ENCODE results near the gene LMBR1L. TPM values are rescaled to one million over a fixed set of nuclear protein-coding genes. Genes with fewer than 3 reads are reported as not detected.

LMBR1L gene
- total and polyA plus RNA-seq, 2 of the 13 experiments (the other 11 are each of a cell fraction or from before 2014, with no cell fraction given): 12.2 to 65.9 TPM

GRCh38 chr12:49110464-49111155 lies at the start of gene LMBR1L (continued):
- TF ChIP-seq ZBTB34 (CRISPR knock-in tag; IDR thresholded peaks at IDR 0.05) (no peak), SRF (IDR thresholded peaks at IDR 0.05; ENCODE audit: low read depth, low read length) (no peak), CSRNP2 (CRISPR knock-in tag; conservative IDR thresholded peaks at IDR 0.05; ENCODE audit: low read depth) (no peak), ZNF562 (CRISPR knock-in tag; IDR thresholded peaks at IDR 0.05; ENCODE audit: borderline replicate concordance) (no peak), ZNF335 (CRISPR knock-in tag; IDR thresholded peaks at IDR 0.05) (0 out of 2 replicates have a peak, but pooled peaks have one; percentile 37), ZNF382 (CRISPR knock-in tag; IDR thresholded peaks at IDR 0.05; ENCODE audit: borderline replicate concordance) (no peak), CHD4 (IDR thresholded peaks at IDR 0.05; ENCODE audit: borderline replicate concordance, low read length) (no peak), ATF4 (CRISPR knock-in tag; IDR thresholded peaks at IDR 0.05) (no peak), ZNF713 (CRISPR knock-in tag; IDR thresholded peaks at IDR 0.05) (no peak), ZNF678 (CRISPR knock-in tag; IDR thresholded peaks at IDR 0.05) (no peak), HNF4G (IDR thresholded peaks at IDR 0.05; ENCODE audit: borderline replicate concordance, low read depth, low read length) (no peak), HNF4G (CRISPR knock-in tag; IDR thresholded peaks at IDR 0.05; ENCODE audit: borderline replicate concordance, low read depth) (no peak), BCLAF1 (IDR thresholded peaks at IDR 0.05) (no peak), TEAD3 (CRISPR knock-in tag; optimal IDR thresholded peaks at IDR 0.05; ENCODE audit: borderline replicate concordance) (no peak), SYNCRIP (IDR thresholded peaks at IDR 0.05; ENCODE audit: insufficient read depth, low read depth, low read length) (no peak), ZNF12 (CRISPR knock-in tag; IDR thresholded peaks at IDR 0.05) (peak; percentile 70), DDIT3 (CRISPR knock-in tag; IDR thresholded peaks at IDR 0.05) (no peak), ZMYM2 (CRISPR knock-in tag; IDR thresholded peaks at IDR 0.05) (no peak), FOXM1 (CRISPR knock-in tag; IDR thresholded peaks at IDR 0.05) (no peak), FOXA1 (IDR thresholded peaks at IDR 0.05) (no peak), FOXA1 (CRISPR knock-in tag; IDR thresholded peaks at IDR 0.05) (0 out of 2 replicates have a peak, but pooled peaks have one; percentile 20), ZNF570 (CRISPR knock-in tag; IDR thresholded peaks at IDR 0.05; ENCODE audit: borderline replicate concordance) (no peak)
